Neural cell (in vitro differentiated cells): ENCODE data around the gene GRHL3.

Experiments
- EP300 ChIP-seq: fragments of 450-650 bp; conservative IDR thresholded peaks from 2 replicates; pipeline ENCODE4 v1.6.1; 2014; ENCODE audit warnings: antibody characterized with exemption, mild to moderate bottlenecking, moderate library complexity; ENCODE audit not compliant: poor library complexity, severe bottlenecking
- POLR2AphosphoS5 ChIP-seq: IDR thresholded peaks from 2 replicates; pipeline ENCODE4 v1.6.1; 2012
- TF ChIP-seq, protein P1 (sequence below): fragments of 450-650 bp; IDR thresholded peaks from 2 replicates; pipeline ENCODE4 v1.5.1; 2014; ENCODE audit warnings: antibody characterized with exemption, mild to moderate bottlenecking, moderate library complexity; ENCODE audit not compliant: poor library complexity, severe bottlenecking

DNA sequence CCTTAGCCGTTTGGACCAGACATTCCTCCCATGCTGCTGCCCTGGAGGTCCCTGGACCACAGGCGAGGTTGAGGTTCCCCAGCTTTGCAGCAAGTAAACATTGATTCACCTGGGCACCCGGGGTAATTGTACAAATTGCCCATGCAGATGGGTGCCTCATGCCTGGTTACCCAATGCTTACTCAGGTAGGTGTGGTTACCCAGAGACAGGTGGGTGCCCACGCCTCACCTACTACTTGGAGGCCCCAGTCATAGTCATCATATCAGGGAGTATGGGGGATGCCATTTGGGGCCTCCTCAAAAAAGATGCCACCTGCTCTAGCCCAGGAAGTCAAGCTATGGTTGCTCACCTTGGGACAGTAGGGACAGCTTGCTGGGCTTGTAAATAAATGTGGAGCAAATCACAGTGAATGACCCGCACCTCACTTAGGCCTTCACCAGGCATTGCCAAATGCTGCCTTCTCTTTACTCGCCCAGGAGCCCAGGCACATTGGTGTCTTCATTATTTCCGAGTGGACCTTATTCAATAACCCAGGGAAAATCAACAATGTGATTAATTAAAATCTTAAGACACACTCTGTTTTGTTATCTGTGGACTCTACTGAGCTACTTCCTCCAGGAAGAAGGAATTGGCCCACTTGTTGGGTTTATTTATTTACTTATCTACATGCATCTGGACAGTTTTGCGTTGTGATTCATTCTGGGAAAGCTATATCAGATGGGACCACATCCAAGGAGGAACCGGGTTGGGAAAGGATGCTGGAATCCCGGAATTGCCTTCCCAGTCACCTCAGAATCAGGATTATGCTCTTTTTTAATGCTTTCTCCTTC, 35.6 kb upstream of the GRHL3 start:
- TF ChIP-seq, protein P1, sequence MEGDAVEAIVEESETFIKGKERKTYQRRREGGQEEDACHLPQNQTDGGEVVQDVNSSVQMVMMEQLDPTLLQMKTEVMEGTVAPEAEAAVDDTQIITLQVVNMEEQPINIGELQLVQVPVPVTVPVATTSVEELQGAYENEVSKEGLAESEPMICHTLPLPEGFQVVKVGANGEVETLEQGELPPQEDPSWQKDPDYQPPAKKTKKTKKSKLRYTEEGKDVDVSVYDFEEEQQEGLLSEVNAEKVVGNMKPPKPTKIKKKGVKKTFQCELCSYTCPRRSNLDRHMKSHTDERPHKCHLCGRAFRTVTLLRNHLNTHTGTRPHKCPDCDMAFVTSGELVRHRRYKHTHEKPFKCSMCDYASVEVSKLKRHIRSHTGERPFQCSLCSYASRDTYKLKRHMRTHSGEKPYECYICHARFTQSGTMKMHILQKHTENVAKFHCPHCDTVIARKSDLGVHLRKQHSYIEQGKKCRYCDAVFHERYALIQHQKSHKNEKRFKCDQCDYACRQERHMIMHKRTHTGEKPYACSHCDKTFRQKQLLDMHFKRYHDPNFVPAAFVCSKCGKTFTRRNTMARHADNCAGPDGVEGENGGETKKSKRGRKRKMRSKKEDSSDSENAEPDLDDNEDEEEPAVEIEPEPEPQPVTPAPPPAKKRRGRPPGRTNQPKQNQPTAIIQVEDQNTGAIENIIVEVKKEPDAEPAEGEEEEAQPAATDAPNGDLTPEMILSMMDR, result no peak
- TF ChIP-seq POLR2AphosphoS5, result no peak
- TF ChIP-seq EP300, result no peak
